MM.1S (cell line): ENCODE data around the gene AUTS2.

Experiments used
- DNase-seq: peaks from one replicate; pipeline ENCODE4 v3.0.0-alpha.2; 2015
- H2AFZ ChIP-seq: fragments of 300-600 bp; sonication (generic); 2 replicates; pipeline ENCODE4 v1.6.0; 2016; ENCODE audit warnings: antibody characterized with exemption, low read length
- H3F3A ChIP-seq: fragments of 300-600 bp; sonication (generic); 2 replicates; pipeline ENCODE4 v1.6.1; 2016; ENCODE audit warnings: mild to moderate bottlenecking, antibody characterized with exemption, low read length, moderate library complexity, mixed read lengths; ENCODE audit not compliant: insufficient read depth
- H3K27ac ChIP-seq: fragments of 300-600 bp; sonication (generic); 2 replicates; pipeline ENCODE4 v1.5.1; 2016; ENCODE audit warnings: mild to moderate bottlenecking, low read length
- H3K27me3 ChIP-seq: fragments of 300-600 bp; sonication (generic); replicated peaks from 2 replicates; pipeline ENCODE4 v1.6.0; 2016; ENCODE audit warnings: low read length; ENCODE audit not compliant: insufficient read depth
- H3K36me3 ChIP-seq: fragments of 300-600 bp; sonication (generic); replicated peaks from 2 replicates; pipeline ENCODE4 v1.6.1; 2016; ENCODE audit warnings: mild to moderate bottlenecking, low read length, mixed read lengths; ENCODE audit not compliant: insufficient read depth
- H3K4me1 ChIP-seq: fragments of 300-600 bp; sonication (generic); 2 replicates; pipeline ENCODE4 v1.6.1; 2016; ENCODE audit warnings: low read length, mixed read lengths
- H3K4me2 ChIP-seq: fragments of 300-600 bp; sonication (generic); 2 replicates; pipeline ENCODE4 v1.6.0; 2016; ENCODE audit warnings: low read depth, low read length
- H3K4me3 ChIP-seq: fragments of 300-600 bp; sonication (generic); 2 replicates; pipeline ENCODE4 v1.5.1; 2016; ENCODE audit warnings: low read length, mixed read lengths
- H3K79me2 ChIP-seq: fragments of 300-600 bp; sonication (generic); 2 replicates; pipeline ENCODE4 v1.6.1; 2016; ENCODE audit warnings: mixed run types, low read length, mixed read lengths
- H3K9ac ChIP-seq: fragments of 300-600 bp; sonication (generic); 2 replicates; pipeline ENCODE4 v1.6.1; 2016; ENCODE audit warnings: low read length, mixed read lengths
- H3K9me2 ChIP-seq: fragments of 300-600 bp; sonication (generic); replicated peaks from 2 replicates; pipeline ENCODE4 v1.6.1; 2016; ENCODE audit warnings: mild to moderate bottlenecking, low read length, mixed read lengths; ENCODE audit not compliant: insufficient read depth
- H3K9me3 ChIP-seq: fragments of 300-600 bp; sonication (generic); replicated peaks from 2 replicates; pipeline ENCODE4 v1.6.1; 2016; ENCODE audit warnings: mild to moderate bottlenecking, low read length, mixed read lengths; ENCODE audit not compliant: insufficient read depth
- H4K20me1 ChIP-seq: fragments of 300-600 bp; sonication (generic); 2 replicates; pipeline ENCODE4 v1.6.1; 2016; ENCODE audit warnings: mild to moderate bottlenecking, low read length, moderate library complexity, mixed read lengths; ENCODE audit not compliant: insufficient read depth
- EZH2 ChIP-seq: fragments of 300-600 bp; sonication (generic); optimal IDR thresholded peaks from 2 replicates; pipeline ENCODE3; 2017; ENCODE audit warnings: low read depth, mild to moderate bottlenecking, antibody characterized with exemption, low read length, mixed read lengths
- EZH2phosphoT487 ChIP-seq: fragments of 300-600 bp; sonication (generic); IDR thresholded peaks from 2 replicates; pipeline ENCODE4 v1.6.1; 2018; ENCODE audit warnings: antibody characterized with exemption, low read length
- TF ChIP-seq, protein P1 (sequence below): fragments of 300-600 bp; sonication (generic); IDR thresholded peaks from 2 replicates; pipeline ENCODE4 v1.5.1; 2016; ENCODE audit warnings: antibody characterized with exemption, low read length, mixed read lengths

The AUTS2 gene

DNA sequence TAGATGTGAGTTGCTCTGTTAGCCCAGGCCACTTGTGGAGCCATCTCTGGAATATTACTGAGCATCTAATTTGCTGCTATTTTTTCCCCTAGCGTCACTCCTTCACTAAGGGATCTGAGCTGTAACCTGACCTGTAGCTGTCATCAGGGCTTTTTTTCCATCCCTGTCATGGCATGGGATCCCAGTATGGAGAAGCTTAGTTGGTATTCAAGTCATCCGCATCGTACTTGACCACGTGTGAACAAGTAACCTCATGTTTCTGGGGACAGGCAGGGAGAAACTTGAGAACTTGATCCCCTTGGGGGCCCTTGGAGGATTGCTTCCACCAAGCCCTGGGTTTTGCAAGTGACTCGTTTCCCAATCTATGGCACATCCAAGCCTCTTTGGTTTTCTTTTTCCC lies 1059.3 kb downstream of the AUTS2 start:
- Histone ChIP-seq H3K27me3 (no peaks in the 10 kb centered on the region), H3K9me2 (no peaks in the 10 kb centered on the region), H3K4me2 (no peak overlapping the region), H3K9ac (no peak overlapping the region), H2AFZ (no peak overlapping the region), H3F3A (no peaks in the 10 kb centered on the region), H3K4me3 (no peak overlapping the region), H3K27ac (no peak overlapping the region), H3K36me3 (no peaks in the 10 kb centered on the region), H3K79me2 (no peaks in the 10 kb centered on the region), H3K9me3 (no peaks in the 10 kb centered on the region), H3K4me1 (no peaks in the 10 kb centered on the region), H4K20me1 (no peaks in the 10 kb centered on the region)
- no peak for TF ChIP-seq EZH2phosphoT487
- TF ChIP-seq, protein P1, sequence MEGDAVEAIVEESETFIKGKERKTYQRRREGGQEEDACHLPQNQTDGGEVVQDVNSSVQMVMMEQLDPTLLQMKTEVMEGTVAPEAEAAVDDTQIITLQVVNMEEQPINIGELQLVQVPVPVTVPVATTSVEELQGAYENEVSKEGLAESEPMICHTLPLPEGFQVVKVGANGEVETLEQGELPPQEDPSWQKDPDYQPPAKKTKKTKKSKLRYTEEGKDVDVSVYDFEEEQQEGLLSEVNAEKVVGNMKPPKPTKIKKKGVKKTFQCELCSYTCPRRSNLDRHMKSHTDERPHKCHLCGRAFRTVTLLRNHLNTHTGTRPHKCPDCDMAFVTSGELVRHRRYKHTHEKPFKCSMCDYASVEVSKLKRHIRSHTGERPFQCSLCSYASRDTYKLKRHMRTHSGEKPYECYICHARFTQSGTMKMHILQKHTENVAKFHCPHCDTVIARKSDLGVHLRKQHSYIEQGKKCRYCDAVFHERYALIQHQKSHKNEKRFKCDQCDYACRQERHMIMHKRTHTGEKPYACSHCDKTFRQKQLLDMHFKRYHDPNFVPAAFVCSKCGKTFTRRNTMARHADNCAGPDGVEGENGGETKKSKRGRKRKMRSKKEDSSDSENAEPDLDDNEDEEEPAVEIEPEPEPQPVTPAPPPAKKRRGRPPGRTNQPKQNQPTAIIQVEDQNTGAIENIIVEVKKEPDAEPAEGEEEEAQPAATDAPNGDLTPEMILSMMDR, result no peak
- no peak for DNase-seq

DNA sequence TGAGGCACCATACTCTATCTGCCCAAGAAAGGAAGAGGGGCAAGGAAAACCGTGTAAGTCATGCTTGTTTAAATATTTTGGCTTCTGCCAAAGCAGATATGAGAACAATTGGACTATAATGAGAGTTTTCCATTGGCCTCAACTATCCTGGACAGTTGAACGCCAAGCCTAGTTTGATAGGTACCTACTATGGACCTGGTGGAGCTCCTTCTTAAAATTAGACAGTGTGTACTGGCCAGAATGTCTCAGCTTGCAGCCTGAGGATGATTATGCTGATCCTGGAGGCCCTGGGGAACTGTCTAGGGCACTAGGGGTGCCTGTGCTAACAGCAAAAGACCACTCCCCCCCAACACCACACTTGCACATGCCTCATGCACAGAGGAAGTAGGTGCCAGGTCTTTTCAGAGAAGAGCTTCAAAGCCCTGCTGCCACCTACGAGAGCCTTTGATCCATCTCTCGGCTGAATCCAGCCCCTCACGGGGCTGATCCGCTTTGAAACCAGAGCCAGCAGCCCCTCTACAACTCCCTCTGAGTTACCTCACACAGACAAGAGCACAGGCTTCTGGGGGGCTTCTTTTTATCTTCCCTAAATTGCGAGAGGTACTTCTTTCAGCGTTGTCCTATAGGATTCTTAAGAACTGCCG lies 1059.8 kb downstream of the AUTS2 start:
- no peaks in the 10 kb centered on the region for H3F3A ChIP-seq
- no peak for DNase-seq
- no peak overlapping the region for H3K9ac ChIP-seq
- H3K79me2 ChIP-seq, result no peaks in the 10 kb centered on the region
- no peak overlapping the region for H3K4me3 ChIP-seq
- H3K27me3 ChIP-seq, result no peaks in the 10 kb centered on the region
- TF ChIP-seq EZH2phosphoT487, result no peak
- TF ChIP-seq, protein P1, result no peak
- TF ChIP-seq EZH2, result no peak
- H3K9me2 ChIP-seq, result no peaks in the 10 kb centered on the region
- H3K27ac ChIP-seq, result no peak overlapping the region
- no peaks in the 10 kb centered on the region for H4K20me1 ChIP-seq
- H2AFZ ChIP-seq, result no peak overlapping the region
- H3K4me1 ChIP-seq, result no peaks in the 10 kb centered on the region
- H3K9me3 ChIP-seq, result no peaks in the 10 kb centered on the region
- no peaks in the 10 kb centered on the region for H3K36me3 ChIP-seq
- no peak overlapping the region for H3K4me2 ChIP-seq

DNA sequence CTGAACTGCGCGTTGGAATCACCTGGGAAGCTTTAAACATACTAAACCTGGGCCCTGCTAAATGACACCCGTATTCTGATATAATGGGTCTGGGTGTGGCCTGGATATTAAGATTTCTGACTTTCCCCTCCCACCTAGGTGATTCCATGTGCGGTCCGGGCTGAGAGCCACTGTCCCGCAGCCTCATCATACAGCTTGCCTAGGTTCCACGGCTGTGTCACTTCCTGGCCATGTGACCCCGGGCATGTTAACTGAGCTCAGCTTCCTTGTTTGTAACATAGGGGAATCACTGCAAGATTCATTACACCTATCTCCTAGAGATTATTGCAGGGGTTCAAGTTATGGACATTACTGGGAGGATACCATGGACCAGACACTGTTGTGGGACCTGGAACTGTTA lies 1061.0 kb downstream of the AUTS2 start:
- no peaks in the 10 kb centered on the region for H3K36me3 ChIP-seq
- no peak overlapping the region for H2AFZ ChIP-seq
- H3K79me2 ChIP-seq, result no peaks in the 10 kb centered on the region
- no peak for DNase-seq
- no peak overlapping the region for H3K9ac ChIP-seq
- no peaks in the 10 kb centered on the region for H3K27me3 ChIP-seq
- H3K9me2 ChIP-seq, result no peaks in the 10 kb centered on the region
- no peaks in the 10 kb centered on the region for H4K20me1 ChIP-seq
- no peaks in the 10 kb centered on the region for H3F3A ChIP-seq
- no peaks in the 10 kb centered on the region for H3K4me1 ChIP-seq
- H3K9me3 ChIP-seq, result no peaks in the 10 kb centered on the region
- H3K4me3 ChIP-seq, result no peak overlapping the region
- no peak for TF ChIP-seq EZH2phosphoT487
- TF ChIP-seq, protein P1, result no peak
- no peak for TF ChIP-seq EZH2
- H3K27ac ChIP-seq, result no peak overlapping the region
- H3K4me2 ChIP-seq, result no peak overlapping the region
